GM20000 (cell line): Measurements from ENCODE around the gene AUH.

Experiments used
- DNase-seq: peaks from one replicate; pipeline ENCODE4 v3.0.0; 2012; ENCODE audit warnings: low spot score
- TF ChIP-seq, protein P1 (sequence below): IDR thresholded peaks from 2 replicates; pipeline ENCODE4 v1.5.1; 2012; ENCODE audit warnings: mild to moderate bottlenecking, control low read depth; ENCODE audit errors: extremely low read depth, missing control alignments

Gene AUH

DNA sequence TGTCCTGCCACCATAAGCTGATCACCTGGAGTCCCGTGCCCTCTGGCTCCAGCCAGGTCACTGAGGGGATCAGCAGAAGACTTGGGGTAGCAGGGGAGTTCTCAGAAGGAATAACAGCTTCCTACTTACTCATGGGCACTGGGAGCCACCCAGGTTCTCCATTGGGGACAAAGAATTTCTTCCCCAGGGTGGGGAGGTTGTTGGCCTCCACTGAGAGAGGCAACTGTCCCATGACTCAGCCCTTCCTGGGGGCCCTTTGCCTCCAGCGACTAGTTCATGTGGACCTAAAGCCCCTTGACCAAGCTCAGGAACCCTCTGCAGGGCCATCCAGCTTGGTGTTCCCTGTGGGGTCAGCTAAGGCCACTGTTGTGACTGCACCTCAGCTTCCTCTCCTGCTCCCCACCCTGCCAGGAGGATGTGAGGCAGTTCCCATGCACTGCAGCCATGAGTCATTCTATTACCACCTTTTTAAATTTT is 175.0 kb downstream of the AUH start:
- TF ChIP-seq, protein P1, sequence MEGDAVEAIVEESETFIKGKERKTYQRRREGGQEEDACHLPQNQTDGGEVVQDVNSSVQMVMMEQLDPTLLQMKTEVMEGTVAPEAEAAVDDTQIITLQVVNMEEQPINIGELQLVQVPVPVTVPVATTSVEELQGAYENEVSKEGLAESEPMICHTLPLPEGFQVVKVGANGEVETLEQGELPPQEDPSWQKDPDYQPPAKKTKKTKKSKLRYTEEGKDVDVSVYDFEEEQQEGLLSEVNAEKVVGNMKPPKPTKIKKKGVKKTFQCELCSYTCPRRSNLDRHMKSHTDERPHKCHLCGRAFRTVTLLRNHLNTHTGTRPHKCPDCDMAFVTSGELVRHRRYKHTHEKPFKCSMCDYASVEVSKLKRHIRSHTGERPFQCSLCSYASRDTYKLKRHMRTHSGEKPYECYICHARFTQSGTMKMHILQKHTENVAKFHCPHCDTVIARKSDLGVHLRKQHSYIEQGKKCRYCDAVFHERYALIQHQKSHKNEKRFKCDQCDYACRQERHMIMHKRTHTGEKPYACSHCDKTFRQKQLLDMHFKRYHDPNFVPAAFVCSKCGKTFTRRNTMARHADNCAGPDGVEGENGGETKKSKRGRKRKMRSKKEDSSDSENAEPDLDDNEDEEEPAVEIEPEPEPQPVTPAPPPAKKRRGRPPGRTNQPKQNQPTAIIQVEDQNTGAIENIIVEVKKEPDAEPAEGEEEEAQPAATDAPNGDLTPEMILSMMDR: no peak
- DNase-seq: no peak

DNA sequence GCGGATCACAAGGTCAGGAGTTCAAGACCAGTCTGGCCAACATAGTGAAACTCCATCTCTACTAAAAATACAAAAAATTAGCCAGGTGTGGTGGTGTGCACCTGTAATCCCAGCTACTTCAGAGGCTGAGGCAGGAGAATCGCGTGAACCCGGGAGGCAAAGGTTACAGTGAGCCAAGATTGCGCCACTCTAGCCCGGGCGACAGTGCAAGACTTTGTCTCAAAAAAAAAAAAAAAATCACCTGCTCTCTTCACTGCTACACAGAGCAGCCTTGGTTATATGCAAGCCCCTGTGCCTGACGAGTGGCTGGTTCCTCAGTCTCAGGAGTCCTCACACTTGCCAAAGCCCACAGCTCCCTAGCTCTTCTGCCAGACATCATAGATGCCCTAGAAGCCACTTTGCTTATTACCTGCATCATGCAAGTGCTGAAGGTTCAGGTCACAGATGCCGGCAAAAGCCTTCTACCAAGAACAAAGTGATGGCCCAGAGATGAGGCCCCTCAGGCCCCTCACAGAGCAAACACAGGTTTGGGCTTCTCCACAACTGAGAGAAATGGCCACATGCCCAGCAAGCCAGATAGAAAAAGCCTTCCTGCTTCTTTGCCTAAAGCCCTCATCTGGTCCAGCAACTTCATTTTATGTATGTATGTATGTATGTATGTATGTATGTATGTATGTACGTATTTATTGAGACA is 176.4 kb downstream of the AUH start:
- DNase-seq: no peak
- TF ChIP-seq, protein P1: no peak

DNA sequence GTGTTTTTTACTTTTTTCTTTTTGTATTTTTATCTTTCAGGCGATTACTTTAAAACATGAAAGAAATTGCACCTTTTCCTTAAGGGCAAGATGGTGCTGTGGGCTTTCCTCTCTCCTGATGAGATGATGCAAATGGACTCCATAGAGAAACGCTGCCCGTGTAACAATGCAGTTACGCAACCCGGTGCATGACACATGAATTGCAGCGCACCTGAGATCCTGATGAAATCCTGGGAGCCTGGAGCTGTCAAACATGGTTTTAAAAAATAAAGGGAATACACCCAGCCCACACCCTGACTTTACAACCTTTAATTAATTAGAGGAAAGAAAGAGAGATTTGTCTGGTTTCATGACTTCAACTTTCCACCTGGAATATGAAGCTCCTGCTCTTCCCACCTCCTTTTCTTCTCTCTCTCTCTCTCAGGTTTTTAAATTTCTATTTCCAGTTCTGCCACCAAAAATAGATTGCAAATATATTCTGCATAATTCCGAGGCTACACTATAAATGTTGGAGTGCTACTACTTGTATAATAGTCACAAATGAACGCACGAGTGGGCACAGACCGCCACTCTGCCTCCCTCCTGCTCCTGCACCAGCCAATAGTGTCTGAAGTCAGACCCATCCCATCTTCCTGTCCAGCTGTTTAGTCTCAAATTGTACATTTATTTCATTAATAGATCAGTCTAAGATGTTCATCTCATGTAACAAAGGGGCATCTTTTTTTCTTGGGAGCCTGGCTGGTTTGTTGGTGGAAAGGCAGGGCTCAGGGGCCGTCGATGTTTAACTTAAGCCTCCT is 179.1 kb downstream of the AUH start:
- TF ChIP-seq, protein P1: no peak
- DNase-seq: no peak

DNA sequence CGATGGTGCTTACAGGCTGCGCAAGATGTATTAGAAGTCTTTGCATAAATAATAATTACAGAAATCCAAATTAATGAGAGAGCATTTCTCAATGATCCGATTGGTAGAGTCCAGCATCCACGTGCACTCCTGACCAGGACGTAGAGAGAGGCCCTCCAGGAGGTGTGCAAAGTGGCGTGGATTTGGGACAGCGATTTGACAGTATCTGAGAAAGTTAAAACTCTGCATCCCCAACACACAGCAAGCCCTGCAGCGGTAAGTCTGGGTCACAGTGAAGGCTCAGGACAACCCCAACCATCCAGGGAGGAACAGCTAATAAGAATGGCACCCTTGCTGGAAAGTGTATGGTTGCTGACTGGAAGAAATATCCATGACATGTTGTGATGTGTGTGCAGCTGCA is 180.2 kb downstream of the AUH start:
- TF ChIP-seq, protein P1: no peak

DNA sequence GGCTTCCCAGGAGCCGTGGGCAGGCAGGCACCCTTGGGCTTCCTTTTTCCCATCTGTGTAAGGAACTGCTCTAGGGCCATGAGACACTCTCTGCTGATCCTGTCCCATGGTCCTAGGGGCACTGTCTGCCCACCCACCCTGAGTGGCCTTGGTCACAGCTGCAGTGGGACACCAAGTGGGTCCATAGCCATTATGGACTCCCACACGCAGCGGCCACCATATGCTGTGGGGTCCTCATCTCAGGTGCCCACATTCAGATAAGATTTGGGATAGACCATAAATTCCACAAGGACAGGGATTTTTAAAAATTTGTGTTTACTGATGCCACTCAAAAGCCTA is 180.8 kb downstream of the AUH start:
- TF ChIP-seq, protein P1: no peak
- DNase-seq: no peak

More for the DNA sequence above, 180.2 kb downstream of the AUH start:
- no peak for DNase-seq

DNA sequence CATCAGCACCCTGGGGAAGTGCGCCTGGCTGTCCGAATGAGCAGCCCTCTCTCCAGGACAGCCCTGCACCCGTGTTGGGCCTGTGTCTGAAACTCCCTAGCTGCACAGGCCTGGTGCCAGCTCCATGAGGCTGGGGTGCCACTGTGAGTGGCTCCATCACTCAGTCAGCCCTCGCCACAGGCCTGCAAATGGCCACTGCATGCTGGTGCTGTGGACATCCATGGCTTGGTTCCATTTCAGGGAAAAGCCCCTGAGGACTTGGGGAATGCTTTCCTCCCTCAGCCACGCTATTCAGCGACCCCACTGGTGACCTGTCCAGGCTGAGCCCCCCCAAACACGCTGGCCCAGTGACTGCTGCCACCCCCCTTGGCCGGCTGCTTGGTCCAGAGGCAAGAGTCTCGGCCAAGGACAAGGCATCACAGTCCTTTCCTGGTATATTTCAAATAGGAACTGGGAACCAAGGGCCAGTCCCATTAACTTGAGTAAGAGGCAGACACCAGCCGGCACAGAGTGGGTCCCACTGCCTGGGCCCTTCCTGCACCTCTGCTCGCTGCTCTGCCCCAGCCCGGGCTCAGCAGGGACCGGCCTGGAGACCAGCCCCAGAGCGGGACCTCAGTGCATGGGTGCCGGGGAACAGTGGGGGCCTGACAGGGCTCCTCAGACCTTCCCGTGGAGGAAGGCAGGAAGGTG is 181.3 kb downstream of the AUH start:
- DNase-seq: no peak
- TF ChIP-seq, protein P1: no peak
